Astrocyte of the hippocampus (primary cell): ENCODE measurements around the gene PSEN1.

Source experiments
- DNase-seq: peaks from one replicate; pipeline ENCODE4 v3.0.0; 2011; ENCODE audit warnings: low read depth, low spot score

PSEN1 gene

GRCh38 chr14:73272393-73272792, 136.1 kb downstream of the PSEN1 start:
- DNase-seq = no peak
